Stimulated activated CD8-positive, alpha-beta memory T cell treated with anti-CD3 and anti-CD28 coated beads, Interleukin-15, amount 100 ng/mL, for 48 hours (primary cell): Measurements from ENCODE around the gene CACNA2D3.

Experiments used
- DNase-seq, 2 donors: peaks; one replicate each; pipeline ENCODE4 v3.0.0-alpha.2; 2020; ENCODE audit warnings: low read depth in 2 of 2

The CACNA2D3 gene

GRCh38 chr3:54530944-54531343 is 408.6 kb downstream of the CACNA2D3 start:
- no peak for DNase-seq

- no peak for DNase-seq
Measured at GRCh38 chr3:54531741-54532140, 409.4 kb downstream of the CACNA2D3 start.

- DNase-seq: no peak
Measured at GRCh38 chr3:54533856-54534255, 411.5 kb downstream of the CACNA2D3 start.

- DNase-seq: no peak
Measured at GRCh38 chr3:54535619-54536018, 413.3 kb downstream of the CACNA2D3 start.

GRCh38 chr3:54536450-54536849 is 414.1 kb downstream of the CACNA2D3 start:
- no peak for DNase-seq

- no peak for DNase-seq
Measured at GRCh38 chr3:54537506-54537905, 415.2 kb downstream of the CACNA2D3 start.

GRCh38 chr3:54538346-54538745 is 416.0 kb downstream of the CACNA2D3 start:
- DNase-seq: no peak

GRCh38 chr3:54541369-54541768 is 419.0 kb downstream of the CACNA2D3 start:
- DNase-seq: no peak

GRCh38 chr3:54543446-54543845 is 421.1 kb downstream of the CACNA2D3 start:
- DNase-seq: no peak

GRCh38 chr3:54547051-54547450 is 424.7 kb downstream of the CACNA2D3 start:
- no peak for DNase-seq

GRCh38 chr3:54547846-54548245 is 425.5 kb downstream of the CACNA2D3 start:
- no peak for DNase-seq

GRCh38 chr3:54549607-54550220 is 427.4 kb downstream of the CACNA2D3 start:
- DNase-seq: no peak

- no peak for DNase-seq
Measured at GRCh38 chr3:54550221-54550977, 428.0 kb downstream of the CACNA2D3 start.

GRCh38 chr3:54556630-54557029 is 434.3 kb downstream of the CACNA2D3 start:
- no peak for DNase-seq

GRCh38 chr3:54557538-54558428 is 435.4 kb downstream of the CACNA2D3 start:
- no peak for DNase-seq

GRCh38 chr3:54563501-54564200 is 441.3 kb downstream of the CACNA2D3 start:
- no peak for DNase-seq

- no peak for DNase-seq
Measured at GRCh38 chr3:54564374-54564925, 442.1 kb downstream of the CACNA2D3 start.

- DNase-seq: no peak
Measured at GRCh38 chr3:54565956-54566355, 443.6 kb downstream of the CACNA2D3 start.

GRCh38 chr3:54567949-54568348 is 445.6 kb downstream of the CACNA2D3 start:
- DNase-seq: no peak

GRCh38 chr3:54570008-54570407 is 447.7 kb downstream of the CACNA2D3 start:
- no peak for DNase-seq

GRCh38 chr3:54572197-54572895 is 450.0 kb downstream of the CACNA2D3 start:
- no peak for DNase-seq
